NCI-H2227 (cell line): ENCODE results near the gene ANGPTL8.

Experiments used
- DNase-seq: peaks from one replicate; lab custom pipeline; 2025; ENCODE audit not compliant: unreplicated experiment; lab: John Stamatoyannopoulos, UW

The ANGPTL8 gene

DNA sequence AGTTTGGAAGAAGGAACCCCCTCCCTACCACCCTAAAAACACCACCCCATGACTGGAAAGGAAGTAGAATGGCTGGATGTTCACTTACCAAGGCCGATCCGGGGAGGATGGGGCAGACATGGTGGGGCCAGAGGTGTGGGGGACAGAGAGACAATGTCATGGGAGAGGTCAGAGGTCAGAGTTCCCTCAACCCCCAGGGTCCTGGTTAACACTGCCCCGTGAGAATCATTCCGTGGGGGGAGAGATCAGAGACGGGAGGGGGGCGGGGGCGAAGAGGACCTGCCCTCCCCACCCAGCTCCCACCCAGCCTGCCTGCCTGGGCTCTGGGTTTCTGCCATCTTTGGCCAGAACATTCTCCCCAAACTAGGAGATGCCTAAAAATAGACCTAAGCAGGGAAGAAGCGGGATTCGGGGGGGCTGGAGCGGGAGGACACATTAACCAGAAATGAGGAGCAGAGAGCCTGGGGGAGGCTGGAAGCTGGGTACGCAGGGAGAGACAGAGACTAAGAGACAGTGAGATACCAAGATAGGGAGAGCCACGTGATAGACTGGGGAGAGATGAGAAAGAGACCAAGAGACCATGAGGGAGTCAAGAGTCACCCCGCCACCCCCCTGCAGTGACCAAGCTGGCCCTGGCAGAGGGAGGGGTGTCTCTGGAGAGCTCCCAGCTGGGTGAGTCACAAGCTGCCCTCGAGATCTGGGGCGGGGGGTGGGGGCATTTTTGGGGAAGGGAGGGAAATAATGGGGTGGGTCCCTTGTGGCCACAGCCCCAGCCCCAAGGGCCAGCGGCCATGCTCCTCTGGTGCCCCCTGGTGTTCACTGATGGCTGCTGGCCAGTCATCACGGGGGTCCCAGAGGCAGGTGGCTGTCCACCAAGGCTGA is 36.0 kb upstream of the ANGPTL8 start:
- peak; percentile 12 for DNase-seq

DNA sequence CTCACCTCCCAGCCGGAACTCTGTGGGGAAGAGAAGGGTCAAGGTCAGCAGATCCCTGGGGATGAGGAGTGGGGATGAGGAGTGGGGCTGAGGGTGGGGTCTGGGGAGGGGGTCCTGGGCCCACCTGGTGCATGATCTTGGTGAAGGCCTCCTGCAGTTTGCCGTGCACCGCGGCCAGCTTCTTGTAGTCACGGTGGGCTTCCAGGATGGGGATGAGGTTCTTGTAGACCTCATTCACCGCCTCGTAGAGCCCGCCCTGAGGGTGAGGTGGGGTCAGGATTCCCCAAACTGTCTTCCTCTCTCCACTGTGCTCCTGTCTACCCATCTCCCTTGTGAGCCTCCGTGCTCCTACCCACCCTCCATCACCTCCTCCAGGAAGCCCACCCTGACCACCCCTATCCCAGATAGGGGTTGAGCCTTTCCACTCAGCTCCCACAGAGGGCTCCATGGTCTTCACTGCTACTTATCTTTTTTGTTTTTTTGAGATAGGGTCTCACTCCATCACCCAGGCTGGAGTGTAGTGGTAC is 35.3 kb upstream of the ANGPTL8 start:
- no peak for DNase-seq

DNA sequence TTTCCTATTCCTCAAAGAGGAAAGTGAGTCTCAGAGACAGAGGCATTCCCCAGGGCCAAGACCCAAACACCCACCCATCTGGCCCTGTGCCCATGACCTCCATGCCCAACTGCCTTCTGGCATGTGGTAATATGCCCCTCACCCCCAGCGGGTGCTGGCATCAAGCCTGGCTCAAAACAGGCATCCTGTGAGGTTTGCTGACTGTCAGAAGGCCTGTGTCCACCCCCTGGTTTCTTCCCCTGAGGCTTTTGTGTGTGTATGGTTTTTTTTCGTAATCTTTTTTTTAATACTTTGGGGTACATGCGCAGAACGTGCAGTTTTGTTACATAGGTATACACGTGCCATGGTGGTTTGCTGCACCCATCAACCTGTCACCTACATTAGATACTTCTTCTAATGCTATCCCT is 34.5 kb upstream of the ANGPTL8 start:
- DNase-seq, result no peak

DNA sequence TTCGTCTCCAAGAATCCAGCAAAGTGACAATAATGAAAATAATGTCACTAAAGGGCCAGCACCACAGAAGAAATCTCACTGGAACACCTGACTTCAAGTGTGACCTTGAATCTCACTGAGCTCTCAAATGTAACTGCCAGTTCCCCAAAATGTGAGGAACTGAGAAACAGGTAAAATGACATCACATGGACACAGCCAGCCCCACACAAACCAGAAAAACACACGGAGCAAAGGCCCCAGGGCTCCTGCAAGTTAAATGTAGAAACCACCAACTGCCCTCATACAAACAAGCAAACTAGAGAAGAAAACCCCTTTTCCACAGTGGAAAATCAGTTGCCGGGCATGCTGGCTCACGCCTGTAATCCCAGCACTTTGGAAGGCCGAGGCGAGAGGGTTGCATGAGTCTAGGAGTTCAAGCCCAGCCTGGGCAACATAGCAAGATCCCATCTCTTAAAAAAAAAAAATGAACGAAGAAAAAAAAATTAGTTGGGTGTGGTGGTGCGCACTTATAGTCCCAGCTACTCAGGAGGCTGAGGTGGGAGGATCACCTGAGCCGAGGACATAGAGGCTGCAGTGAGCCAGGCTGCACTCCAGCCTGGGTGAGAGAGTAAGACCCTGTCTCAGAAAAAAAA is 33.4 kb upstream of the ANGPTL8 start:
- no peak for DNase-seq

DNA sequence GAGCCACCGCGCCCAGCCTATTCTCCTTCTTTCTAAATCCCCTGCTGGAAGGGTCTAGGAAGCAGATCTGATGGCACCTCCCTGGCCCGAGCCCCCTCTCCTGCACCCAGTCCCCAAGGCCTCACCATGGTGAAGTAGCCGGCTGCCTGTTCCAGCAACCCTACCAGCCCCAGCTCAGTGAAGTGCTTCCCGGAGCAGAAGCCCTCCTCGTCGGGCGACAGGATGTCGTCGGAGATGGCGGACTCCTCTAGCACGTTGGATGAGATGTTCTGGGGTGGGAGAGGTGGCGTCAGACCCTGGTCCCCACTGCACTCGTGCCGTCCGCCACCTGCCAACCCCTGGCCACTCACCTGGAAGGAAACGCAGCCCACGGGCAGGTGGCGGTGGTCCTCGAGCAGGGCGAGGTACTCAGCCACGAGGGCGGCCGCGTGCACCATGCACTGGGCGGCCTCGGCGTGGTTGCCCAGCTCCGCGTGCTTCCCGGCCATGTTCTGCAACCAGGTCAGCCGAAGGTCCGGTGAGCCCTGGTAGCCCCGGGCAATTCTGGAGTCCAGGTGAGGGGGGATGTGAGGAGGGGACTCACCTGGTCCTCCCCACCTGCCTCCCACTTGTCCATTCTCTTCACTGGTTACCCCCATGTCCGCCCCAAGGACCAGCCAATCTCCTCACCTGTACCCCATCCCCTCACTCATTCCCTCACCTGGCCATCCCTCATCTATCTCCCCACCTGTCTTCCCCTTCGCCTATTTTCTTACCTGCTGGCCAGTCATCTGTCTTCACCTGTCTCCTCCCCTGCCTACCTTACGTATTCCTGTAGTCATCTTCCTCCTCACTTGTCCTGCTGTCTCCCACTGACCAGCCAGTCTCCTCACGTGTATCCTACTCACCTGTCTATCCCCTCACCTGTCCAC is 30.6 kb upstream of the ANGPTL8 start:
- DNase-seq, result no peak

DNA sequence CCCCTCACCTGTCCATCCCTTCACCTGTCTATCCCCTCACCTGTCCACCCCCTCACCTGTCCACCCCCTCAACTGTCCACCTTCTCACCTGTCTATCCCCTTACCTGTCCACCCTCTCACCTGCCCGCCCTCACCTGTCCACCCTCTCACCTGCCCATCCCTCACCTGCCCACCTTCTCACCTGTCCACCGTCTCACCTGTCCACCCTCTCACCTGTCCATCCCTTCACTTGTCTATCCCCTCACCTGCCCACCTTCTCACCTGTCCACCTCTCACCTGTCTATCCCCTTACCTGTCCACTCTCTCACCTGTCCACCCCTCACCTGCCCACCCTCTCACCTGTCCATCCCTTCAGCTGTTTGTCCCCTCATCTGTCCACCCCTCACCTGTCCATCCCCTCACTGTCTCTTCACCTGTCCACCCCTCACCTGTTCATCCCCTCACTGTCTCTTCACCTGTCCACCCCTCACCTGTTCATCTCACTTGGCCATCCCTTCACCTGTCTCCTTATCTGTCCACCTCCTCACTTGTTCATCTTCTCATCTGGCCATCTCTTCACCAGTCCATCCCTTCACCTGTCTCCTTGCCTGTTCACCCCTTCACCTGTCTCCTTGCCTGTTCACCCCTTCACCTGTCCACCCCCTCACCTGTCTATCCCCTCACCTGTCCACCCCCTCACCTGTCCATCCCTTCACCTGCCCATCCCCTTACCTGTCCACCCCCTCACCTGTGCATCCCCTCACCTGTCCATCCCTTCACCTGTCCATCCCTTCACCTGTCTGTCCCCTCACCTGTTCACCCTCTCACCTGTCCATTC is 29.4 kb upstream of the ANGPTL8 start:
- no peak for DNase-seq

DNA sequence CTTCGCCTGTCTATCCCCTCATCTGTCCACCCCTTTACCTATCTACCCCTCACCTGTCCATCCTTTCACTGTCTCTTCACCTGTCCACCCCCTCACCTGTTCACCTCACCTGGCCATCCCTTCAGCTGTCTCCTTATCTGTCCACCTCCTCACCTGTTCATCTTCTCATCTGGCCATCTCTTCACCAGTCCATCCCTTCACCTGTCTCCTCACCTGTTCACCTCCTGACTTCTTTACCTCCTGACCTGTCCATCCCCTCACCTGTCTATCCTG is 28.8 kb upstream of the ANGPTL8 start:
- DNase-seq, result no peak

DNA sequence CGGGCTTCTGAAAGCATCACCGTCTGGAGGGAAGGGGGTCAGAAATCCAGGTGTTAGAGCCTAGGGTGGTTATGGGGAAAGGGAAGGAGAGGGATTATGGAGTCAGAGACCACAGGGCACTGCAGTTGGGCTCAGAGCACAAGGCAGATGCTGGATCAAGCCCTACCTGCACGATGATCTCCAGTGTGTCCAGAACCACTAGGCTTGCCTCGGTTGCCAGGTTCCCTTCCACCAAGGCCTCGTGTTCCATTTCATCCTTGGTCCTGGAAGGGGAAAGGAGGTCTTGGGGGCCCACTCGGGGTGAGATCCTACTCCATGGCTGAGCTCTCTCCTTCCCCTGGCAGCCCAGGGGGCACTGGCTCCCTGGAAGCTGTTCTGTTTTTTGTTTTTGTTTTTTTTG is 25.0 kb upstream of the ANGPTL8 start:
- no peak for DNase-seq

DNA sequence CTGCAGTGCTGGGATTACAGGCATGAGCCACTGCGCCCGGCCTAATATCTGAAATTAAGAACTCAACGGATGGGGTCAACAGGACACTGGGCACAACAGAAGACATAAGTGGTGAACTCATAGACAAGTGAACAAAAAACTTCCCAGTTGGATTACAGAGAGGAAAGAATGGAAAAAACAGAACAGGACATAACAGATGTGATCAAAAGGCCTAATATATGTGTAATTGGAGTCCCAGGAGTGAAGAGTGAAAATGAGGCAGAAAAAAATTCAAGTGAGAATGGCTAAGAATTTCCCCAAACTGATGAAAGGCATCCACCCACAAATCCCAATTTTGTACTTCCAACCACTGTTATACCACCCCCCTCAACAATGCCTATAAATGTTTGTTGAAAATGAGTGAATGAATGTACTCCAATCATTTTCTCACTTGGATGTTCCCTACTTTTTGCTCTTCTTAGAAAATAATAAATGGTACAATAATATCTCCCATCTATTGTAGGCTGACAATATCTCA is 18.3 kb upstream of the ANGPTL8 start:
- DNase-seq, result no peak

DNA sequence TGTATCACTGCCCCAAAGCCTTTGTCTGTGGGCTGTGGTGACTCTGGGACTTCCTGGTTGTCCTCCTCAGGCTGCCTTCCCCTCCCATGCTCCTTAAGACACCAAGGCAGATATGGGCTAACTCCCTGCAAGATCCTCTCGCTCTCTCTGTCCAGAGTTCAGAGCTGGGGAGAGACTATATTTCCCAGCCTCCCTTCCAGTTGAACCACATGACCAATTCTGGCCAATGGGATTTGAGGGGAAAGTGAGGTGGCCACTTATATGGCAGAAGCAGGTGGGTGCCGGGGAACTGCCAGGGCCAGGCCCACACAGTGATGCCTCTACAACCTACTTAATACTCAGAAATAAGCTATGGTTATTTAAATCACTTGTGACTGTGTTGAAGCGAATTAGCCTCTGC is 16.2 kb upstream of the ANGPTL8 start:
- DNase-seq, result no peak

DNA sequence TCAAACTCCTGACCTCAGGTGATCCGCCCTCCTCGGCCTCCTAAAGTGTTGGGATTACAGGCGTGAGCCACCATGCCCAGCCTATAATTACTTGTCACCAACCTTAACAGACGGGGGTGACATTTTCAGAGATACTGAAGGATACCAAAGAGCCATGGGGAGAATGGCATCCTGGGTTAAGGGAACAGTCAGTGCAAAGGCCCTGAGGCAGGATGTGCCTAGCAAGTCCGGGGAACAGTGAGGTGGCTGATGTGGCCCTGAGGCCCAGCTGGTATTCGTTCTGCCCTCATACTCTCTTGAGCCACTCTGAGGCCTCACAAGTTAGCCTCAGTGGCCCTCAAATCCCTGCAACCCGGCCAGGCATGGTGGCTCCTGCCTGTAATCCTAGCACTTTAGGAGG is 15.0 kb upstream of the ANGPTL8 start:
- no peak for DNase-seq

DNA sequence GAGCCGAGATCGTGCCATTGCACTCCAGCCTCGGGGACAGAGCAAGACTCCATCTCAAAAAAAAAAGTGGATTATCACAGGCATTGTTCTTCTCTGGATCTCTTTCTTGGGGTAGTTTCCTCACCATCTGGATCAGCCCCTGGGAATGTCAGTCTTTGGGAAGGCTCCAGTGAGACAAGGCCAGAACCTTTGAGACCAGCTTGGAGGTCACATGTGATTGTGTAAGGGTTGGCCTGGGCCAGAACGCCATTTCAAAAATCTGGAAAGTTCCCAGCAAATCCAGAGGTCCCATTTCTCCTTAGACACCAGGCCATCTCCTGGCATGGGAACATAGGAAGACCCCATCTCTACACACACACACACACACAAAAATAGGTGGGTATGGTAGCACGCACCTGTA is 14.2 kb upstream of the ANGPTL8 start:
- no peak for DNase-seq

DNA sequence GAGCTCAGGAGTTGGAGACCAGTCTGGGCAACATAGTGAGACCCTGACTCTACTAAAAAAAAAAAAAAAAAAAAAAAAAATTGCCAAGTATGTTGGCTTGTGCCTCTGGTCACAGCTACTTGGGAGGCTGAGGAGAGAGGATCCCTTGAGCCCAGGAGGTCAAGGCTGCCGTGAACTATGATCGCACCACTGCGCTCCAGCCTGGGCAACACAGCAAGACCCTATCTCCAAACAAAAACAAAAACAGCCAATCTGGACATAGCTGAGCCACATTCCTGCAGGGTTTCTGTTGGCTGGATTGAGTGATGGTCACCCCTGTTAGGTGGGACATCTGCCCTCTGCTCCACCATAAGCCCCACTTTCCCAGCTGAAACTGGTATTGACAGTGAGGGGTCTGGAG is 13.6 kb upstream of the ANGPTL8 start:
- no peak for DNase-seq

DNA sequence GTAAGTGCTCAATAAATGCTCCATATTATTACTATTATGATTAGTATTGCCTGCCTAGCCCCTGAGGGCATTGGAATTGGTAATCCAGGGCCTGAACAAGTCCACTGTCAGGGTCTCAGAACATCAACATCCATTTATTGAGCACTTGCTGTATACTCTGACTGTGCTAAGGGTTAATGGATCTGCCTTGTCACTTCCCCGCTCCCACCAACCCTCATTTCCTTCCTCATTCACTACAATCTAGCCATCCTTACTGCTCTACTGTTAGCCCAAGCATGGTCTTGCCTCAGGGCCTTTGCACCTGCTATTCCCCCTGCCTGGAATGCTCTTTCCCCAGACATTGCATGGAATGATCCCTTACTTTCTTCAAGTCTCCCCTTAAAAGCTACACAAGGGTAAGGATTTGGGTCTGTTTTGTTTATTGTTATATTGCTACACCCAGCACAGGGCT is 12.7 kb upstream of the ANGPTL8 start:
- no peak for DNase-seq

DNA sequence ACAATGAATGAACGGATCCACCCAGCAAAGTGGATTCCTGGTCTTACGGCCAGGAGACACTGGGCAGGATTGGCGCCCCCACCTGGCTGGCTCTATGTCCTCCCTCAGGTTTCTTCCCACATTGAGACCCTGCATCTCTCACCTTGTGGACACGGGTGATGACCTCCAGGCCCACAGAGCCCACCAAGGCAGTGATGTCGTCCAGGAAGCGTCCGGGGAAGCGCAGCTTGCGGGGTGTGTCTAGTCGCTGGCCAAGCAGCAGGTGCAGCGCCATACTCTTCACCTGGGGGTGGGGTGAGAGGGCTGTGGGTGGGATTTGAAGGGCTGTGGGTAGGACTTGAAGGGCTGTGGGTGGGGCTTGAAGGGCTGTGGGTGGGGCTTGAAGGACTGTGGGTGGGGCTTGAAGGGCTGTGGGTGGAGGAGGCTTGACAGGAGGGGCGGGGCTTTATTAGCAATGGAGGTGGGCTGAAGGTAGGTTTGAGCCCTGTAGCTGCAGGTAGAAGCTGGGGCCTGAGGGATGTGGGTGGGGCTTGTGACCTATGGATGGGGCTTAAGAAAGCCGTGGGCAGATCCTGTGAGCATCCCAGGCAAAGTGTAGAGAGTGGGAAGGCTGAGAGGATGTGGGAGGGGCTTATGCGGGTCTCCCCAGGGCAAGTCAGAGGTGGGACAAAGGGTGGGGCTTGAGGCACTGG is 12.1 kb upstream of the ANGPTL8 start:
- no peak for DNase-seq

DNA sequence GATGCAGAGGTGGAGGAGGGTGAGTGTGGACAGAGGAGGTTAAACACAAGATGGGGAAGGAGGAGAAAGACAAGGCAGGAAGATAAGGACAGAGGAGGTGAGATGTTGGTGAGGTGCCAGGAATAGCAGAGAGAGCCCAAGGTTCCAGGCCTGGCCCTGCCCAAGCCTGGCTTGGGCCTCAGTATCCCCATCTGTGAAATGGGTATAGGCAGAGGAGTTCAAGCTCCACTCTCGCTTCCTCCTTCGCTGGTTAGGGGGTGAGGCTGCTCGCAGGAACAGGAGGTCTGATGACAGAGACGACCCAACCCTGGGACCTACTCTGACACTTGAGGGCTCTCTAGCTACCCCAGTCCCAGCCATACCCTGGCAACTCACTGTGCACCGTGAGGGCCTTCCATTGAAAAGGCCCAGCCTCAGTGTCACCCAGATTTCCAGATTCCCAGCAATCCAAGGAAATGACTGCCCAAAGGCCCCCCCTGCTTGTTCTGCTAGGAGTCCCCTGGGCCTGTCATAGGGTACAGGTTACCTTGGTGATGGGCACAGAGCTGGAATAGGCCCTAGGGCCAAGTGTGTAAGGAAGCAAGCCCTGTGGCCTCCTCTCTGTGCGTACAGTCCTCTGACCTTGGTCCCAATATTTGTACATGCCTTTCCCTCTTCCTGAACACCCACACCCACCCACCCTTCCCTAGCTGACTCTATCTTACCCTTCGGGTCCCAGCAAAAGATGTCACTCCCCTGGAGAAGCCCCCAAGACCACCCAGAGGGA is 8.6 kb upstream of the ANGPTL8 start:
- no peak for DNase-seq

DNA sequence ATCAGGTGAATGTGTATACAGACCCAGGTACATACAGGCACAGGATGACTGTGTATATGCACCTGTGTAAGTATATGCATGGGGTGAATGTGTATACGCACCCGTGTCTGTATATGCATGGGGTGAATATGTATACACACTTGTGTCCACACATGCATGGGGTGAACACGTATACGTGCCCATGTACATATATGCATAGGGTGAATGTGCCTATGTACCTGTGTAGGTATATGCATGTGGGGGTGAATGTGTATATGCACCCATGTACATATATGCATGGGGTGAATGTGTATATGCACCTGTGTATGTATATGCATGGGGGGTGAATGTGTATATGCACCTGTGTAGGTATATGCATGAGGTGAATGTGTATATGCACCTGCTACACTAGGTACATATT is 6.9 kb upstream of the ANGPTL8 start:
- DNase-seq, result no peak

DNA sequence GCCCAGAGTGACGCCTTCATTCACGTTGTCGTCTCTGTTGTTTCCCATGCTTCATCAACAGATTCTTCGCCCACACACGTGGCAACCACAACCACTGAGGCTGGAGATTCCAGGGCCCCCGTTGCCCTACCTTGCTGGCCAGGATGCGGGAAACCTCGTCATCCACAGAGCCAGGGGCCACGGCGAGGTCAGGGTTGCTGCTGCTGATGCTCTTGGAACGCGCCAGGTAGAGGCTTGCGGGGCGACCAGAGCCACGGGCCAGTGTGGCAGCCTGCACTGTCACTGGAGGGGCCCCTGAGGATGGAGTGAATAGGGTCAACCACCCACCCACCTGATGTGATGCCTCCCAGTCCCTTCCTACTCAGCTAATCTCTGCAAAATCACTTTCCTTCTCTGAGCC is 6.3 kb upstream of the ANGPTL8 start:
- no peak for DNase-seq

DNA sequence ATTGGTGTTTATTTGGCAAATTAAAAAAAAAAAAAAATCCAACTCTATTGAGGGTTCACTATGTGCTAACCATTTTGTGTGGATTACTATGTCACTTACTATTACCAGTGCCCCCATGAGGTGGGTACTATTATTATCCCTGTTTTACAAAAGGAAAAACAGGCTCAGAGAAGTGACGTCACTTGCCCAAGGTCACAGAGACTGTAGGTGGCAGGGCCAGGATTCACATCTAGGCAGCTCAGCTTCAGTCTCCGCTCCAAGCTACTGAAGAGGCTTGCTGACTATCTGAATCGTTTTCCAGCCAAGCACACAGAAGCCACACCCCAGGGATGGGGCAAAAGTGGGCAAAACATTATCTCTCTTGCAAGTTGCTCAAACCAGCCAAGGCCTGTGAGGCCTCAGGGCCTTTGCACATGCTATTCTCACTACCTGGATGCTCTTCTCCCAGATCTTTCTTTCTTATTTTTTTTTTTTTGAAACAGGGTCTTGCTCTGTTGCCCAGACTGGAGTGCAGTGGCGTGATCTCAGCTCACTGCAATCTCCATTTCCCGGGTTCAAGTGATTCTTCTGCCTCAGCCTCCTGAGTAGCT is 4.8 kb upstream of the ANGPTL8 start:
- DNase-seq, result no peak
